HEK293 (cell line): Measurements from ENCODE around the gene CLIC4.

Experiments
- CTCF ChIA-PET: fragments of 350-600 bp; formaldehyde crosslinking; extraction: SDS; loops from one replicate; lab custom pipeline; 2021; ENCODE audit warnings: antibody characterized with exemption; lab: Yijun Ruan, JAX
- POLR2A ChIA-PET: fragments of 300-600 bp; formaldehyde crosslinking; extraction: SDS; loops from one replicate; lab custom pipeline; 2020; ENCODE audit warnings: antibody characterized with exemption, inconsistent platforms; lab: Yijun Ruan, JAX
- H3K27ac ChIP-seq: fragments of 200-500 bp; sonication (Bioruptor generic); 2 replicates; pipeline ENCODE4 v1.5.1; 2014; ENCODE audit warnings: low read depth, low read length, control low read depth, inconsistent platforms; ENCODE audit errors: extremely low read depth
- H3K36me3 ChIP-seq, 2 experiments: fragments of 200-500 bp in 1 of 2; sonication (Bioruptor generic) in 1 of 2; 1 replicate in 1 of 2; 2 replicates in 1 of 2; pipeline ENCODE4 v1.5.1; 2014 to 2017; ENCODE audit warnings: inconsistent platforms in 2 of 2, low read length in 2 of 2; ENCODE audit not compliant: control insufficient read depth in 2 of 2, insufficient read depth in 1 of 2
- H3K4me1 ChIP-seq: fragments of 200-500 bp; sonication (Bioruptor generic); 2 replicates; pipeline ENCODE4 v1.5.1; 2014; ENCODE audit warnings: mild to moderate bottlenecking, low read length, inconsistent platforms; ENCODE audit not compliant: control insufficient read depth, insufficient read depth
- H3K4me3 ChIP-seq: 2 replicates; pipeline ENCODE4 v1.5.1; 2011; ENCODE audit warnings: low read depth, mild to moderate bottlenecking, control low read depth, low read length, moderate library complexity
- H3K9me3 ChIP-seq: fragments of 200-500 bp; sonication (Bioruptor generic); 2 replicates; pipeline ENCODE4 v1.5.1; 2014; ENCODE audit warnings: low read depth, low read length, inconsistent platforms; ENCODE audit not compliant: control insufficient read depth, insufficient read depth
- SCRT1 ChIP-seq: fragments of 450-650 bp; formaldehyde crosslinking; IDR thresholded peaks from 2 replicates; pipeline ENCODE4 v1.5.1; 2016; ENCODE audit warnings: missing biosample characterization, missing genetic modification characterization, borderline replicate concordance
- ZFP41 ChIP-seq: fragments of 450-650 bp; formaldehyde crosslinking; IDR thresholded peaks from 2 replicates; pipeline ENCODE4 v1.5.1; 2016; ENCODE audit warnings: missing biosample characterization, missing genetic modification characterization, borderline replicate concordance
- ZNF112 ChIP-seq: fragments of 450-650 bp; formaldehyde crosslinking; IDR thresholded peaks from 2 replicates; pipeline ENCODE4 v1.5.0; 2017; ENCODE audit warnings: missing biosample characterization, missing genetic modification characterization
- ZNF169 ChIP-seq: fragments of 450-650 bp; formaldehyde crosslinking; IDR thresholded peaks from 2 replicates; pipeline ENCODE4 v1.5.1; 2016; ENCODE audit warnings: missing biosample characterization, missing genetic modification characterization
- ZNF184 ChIP-seq: fragments of 450-650 bp; IDR thresholded peaks from 2 replicates; pipeline ENCODE4 v1.5.1; 2018; ENCODE audit warnings: missing biosample characterization, mild to moderate bottlenecking, missing genetic modification characterization
- ZNF23 ChIP-seq: fragments of 450-650 bp; formaldehyde crosslinking; IDR thresholded peaks from 2 replicates; pipeline ENCODE4 v1.5.1; 2016; ENCODE audit warnings: missing biosample characterization, missing genetic modification characterization, borderline replicate concordance
- ZNF24 ChIP-seq: fragments of 450-650 bp; formaldehyde crosslinking; IDR thresholded peaks from 2 replicates; pipeline ENCODE4 v1.5.1; 2016; ENCODE audit warnings: missing biosample characterization, missing genetic modification characterization
- ZNF248 ChIP-seq: fragments of 450-650 bp; formaldehyde crosslinking; IDR thresholded peaks from 2 replicates; pipeline ENCODE4 v1.5.1; 2017; ENCODE audit warnings: missing biosample characterization, missing genetic modification characterization
- ZNF354C ChIP-seq: fragments of 450-650 bp; formaldehyde crosslinking; IDR thresholded peaks from 2 replicates; pipeline ENCODE4 v1.5.1; 2016; ENCODE audit warnings: missing biosample characterization, missing genetic modification characterization, low read depth, borderline replicate concordance
- ZNF514 ChIP-seq: fragments of 450-650 bp; formaldehyde crosslinking; IDR thresholded peaks from 2 replicates; pipeline ENCODE4 v1.5.1; 2016; ENCODE audit warnings: missing biosample characterization, missing genetic modification characterization
- ZNF529 ChIP-seq: fragments of 450-650 bp; formaldehyde crosslinking; IDR thresholded peaks from 2 replicates; pipeline ENCODE4 v1.5.1; 2017; ENCODE audit warnings: missing genetic modification characterization, missing biosample characterization; ENCODE audit not compliant: insufficient replicate concordance
- ZNF549 ChIP-seq: fragments of 450-650 bp; IDR thresholded peaks from 2 replicates; pipeline ENCODE4 v1.5.1; 2018; ENCODE audit warnings: missing biosample characterization, missing genetic modification characterization, mild to moderate bottlenecking, inconsistent platforms, moderate library complexity
- ZNF747 ChIP-seq: fragments of 450-650 bp; formaldehyde crosslinking; IDR thresholded peaks from 2 replicates; pipeline ENCODE4 v1.5.1; 2016; ENCODE audit warnings: missing biosample characterization, missing genetic modification characterization
- ZNF830 ChIP-seq: fragments of 450-650 bp; IDR thresholded peaks from 2 replicates; pipeline ENCODE4 v1.5.0; 2018; ENCODE audit warnings: missing biosample characterization, missing genetic modification characterization, low read depth, mild to moderate bottlenecking, moderate library complexity
- ZSCAN30 ChIP-seq: fragments of 450-650 bp; IDR thresholded peaks from 2 replicates; pipeline ENCODE4 v1.5.1; 2018; ENCODE audit warnings: missing biosample characterization, mild to moderate bottlenecking, missing genetic modification characterization, moderate library complexity
- TF ChIP-seq, protein P1 (sequence below): fragments of 450-650 bp; formaldehyde crosslinking; IDR thresholded peaks from 2 replicates; pipeline ENCODE4 v1.5.1; 2016; ENCODE audit warnings: missing biosample characterization, missing genetic modification characterization
- TF ChIP-seq, protein P2 (sequence below): fragments of 450-650 bp; formaldehyde crosslinking; IDR thresholded peaks from 2 replicates; pipeline ENCODE4 v1.5.1; 2017; ENCODE audit warnings: missing biosample characterization, missing genetic modification characterization
- TF ChIP-seq, protein P3 (sequence below): fragments of 450-650 bp; formaldehyde crosslinking; IDR thresholded peaks from 2 replicates; pipeline ENCODE4 v1.5.1; 2017; ENCODE audit warnings: missing biosample characterization, mild to moderate bottlenecking, missing genetic modification characterization, moderate library complexity
- TF ChIP-seq, protein P4 (sequence below): fragments of 450-650 bp; formaldehyde crosslinking; IDR thresholded peaks from 2 replicates; pipeline ENCODE4; 2016; ENCODE audit warnings: missing biosample characterization, missing genetic modification characterization
- TF ChIP-seq, protein P5 (sequence below): fragments of 450-650 bp; formaldehyde crosslinking; IDR thresholded peaks from 2 replicates; pipeline ENCODE4 v1.5.1; 2016; ENCODE audit warnings: missing biosample characterization, missing genetic modification characterization

Gene CLIC4

DNA sequence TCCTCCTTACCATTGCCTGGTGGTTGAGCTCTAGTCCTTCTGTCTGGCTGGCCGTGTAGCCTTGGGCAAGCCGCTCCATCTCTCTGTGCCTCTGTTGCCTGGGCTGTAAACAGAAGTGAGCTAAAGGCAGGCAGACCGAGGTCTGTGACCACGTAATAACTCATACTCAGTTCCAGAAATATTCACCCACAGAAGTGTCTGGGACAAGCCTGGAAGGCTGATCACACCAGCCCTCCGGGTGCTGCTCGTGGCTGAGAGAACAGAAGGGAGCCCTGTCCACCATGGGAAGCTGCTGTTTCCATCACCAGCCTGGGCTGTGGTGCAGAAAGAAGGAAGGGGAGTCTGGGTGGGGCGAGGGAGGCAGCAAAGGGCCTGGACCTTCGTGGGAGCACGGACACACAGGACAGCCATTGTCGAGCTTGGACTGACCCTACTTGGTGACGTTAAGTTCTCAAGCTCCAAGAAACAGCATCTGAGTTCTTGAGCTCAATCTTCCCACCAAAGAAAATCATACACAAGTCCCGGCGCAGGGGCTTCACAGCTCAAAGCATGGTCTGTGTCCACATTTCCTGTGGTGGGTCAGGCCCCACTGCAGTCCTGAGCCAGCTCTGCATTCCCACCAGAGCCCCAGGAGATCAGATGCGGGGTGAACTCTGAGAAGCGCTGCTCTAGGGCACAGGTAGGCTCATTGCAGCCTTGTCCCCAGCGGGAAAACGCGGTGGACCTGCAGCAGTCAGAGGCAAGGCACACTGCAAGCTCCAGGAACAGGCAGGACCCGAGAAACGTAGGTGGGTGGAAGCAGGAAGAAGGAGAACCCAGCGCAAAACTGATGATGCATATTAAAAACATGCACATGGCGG lies 123.0 kb downstream of the CLIC4 start:
- Histone ChIP-seq H3K36me3 (no peaks in the 10 kb centered on the region), H3K4me1 (peaks cover 6% of the 10 kb centered on the region; the same call in 1 of the 2 replicates), H3K27ac (no peak overlapping the region), H3K9me3 (no peaks in the 10 kb centered on the region), H3K4me3 (no peak overlapping the region)
- TF ChIP-seq, protein P1, sequence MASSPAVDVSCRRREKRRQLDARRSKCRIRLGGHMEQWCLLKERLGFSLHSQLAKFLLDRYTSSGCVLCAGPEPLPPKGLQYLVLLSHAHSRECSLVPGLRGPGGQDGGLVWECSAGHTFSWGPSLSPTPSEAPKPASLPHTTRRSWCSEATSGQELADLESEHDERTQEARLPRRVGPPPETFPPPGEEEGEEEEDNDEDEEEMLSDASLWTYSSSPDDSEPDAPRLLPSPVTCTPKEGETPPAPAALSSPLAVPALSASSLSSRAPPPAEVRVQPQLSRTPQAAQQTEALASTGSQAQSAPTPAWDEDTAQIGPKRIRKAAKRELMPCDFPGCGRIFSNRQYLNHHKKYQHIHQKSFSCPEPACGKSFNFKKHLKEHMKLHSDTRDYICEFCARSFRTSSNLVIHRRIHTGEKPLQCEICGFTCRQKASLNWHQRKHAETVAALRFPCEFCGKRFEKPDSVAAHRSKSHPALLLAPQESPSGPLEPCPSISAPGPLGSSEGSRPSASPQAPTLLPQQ: no peak
- TF ChIP-seq ZNF549: no peak
- no peak for TF ChIP-seq ZNF24 (tag by site-specific recombination)
- no peak for TF ChIP-seq ZNF248 (tag by site-specific recombination)
- TF ChIP-seq ZNF354C (tag by site-specific recombination): no peak
- TF ChIP-seq, protein P2, sequence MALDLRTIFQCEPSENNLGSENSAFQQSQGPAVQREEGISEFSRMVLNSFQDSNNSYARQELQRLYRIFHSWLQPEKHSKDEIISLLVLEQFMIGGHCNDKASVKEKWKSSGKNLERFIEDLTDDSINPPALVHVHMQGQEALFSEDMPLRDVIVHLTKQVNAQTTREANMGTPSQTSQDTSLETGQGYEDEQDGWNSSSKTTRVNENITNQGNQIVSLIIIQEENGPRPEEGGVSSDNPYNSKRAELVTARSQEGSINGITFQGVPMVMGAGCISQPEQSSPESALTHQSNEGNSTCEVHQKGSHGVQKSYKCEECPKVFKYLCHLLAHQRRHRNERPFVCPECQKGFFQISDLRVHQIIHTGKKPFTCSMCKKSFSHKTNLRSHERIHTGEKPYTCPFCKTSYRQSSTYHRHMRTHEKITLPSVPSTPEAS (tag by site-specific recombination): no peak
- TF ChIP-seq ZNF514 (tag by site-specific recombination): no peak
- no peak for TF ChIP-seq SCRT1 (tag by site-specific recombination)
- TF ChIP-seq ZNF830 (tag by site-specific recombination): no peak
- TF ChIP-seq, protein P3, sequence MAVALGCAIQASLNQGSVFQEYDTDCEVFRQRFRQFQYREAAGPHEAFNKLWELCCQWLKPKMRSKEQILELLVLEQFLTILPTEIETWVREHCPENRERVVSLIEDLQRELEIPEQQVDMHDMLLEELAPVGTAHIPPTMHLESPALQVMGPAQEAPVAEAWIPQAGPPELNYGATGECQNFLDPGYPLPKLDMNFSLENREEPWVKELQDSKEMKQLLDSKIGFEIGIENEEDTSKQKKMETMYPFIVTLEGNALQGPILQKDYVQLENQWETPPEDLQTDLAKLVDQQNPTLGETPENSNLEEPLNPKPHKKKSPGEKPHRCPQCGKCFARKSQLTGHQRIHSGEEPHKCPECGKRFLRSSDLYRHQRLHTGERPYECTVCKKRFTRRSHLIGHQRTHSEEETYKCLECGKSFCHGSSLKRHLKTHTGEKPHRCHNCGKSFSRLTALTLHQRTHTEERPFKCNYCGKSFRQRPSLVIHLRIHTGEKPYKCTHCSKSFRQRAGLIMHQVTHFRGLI: no peak
- TF ChIP-seq ZNF169 (tag by site-specific recombination): no peak
- CTCF ChIA-PET: interaction anchor here (1.3 to 1.8 kb wide), 2 partner anchors 18 to 39 kb away, joined by 3 to 4 read pairs; no protein-coding TSS in a partner anchor
- POLR2A ChIA-PET: no interaction called here

DNA sequence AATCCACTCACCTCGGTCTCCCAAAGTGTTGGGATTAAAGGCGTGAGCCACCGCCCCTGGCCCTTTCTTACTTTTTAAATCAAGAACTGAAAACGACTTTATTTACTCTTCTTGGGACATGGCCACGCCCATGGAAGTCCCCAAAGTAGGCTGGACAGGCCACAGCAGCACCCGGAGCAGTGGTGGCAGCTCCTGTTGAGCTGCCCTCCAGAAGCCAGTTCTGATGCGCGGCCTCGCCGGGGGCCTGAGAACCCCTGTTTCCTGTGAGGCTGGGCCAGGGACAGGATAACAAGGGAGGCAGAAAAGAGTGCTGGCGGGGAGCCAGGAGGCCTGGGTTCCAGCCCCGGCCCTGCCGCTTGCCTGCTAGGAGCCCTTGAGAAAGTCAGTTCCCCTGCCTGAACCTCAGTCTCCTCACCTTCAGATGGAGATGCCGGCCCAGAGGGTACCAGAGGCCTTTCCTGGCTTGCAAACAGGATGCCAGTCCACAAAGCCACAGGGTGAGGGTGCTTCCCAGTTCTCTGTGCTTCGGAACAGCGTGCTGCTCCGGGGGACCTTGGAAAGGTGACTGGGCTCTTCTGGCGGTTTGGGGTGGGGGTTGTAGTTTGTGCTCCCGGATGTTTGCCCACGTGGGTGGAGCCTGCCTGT lies 125.4 kb downstream of the CLIC4 start:
- Histone ChIP-seq H3K9me3 (no peaks in the 10 kb centered on the region), H3K4me3 (no peak overlapping the region), H3K4me1 (no peaks in the 10 kb centered on the region), H3K36me3 (no peaks in the 10 kb centered on the region), H3K27ac (no peak overlapping the region)
- ChIA-PET POLR2A (no interaction called here), CTCF (no interaction called here)
- TF ChIP-seq ZNF112 (tag by site-specific recombination) (no peak), ZNF747 (tag by site-specific recombination) (no peak), ZSCAN30 (no peak), ZNF529 (tag by site-specific recombination) (no peak), ZFP41 (no peak), ZNF23 (tag by site-specific recombination) (no peak), ZNF184 (tag by site-specific recombination) (no peak)
- TF ChIP-seq, protein P1: no peak
- TF ChIP-seq, protein P4, sequence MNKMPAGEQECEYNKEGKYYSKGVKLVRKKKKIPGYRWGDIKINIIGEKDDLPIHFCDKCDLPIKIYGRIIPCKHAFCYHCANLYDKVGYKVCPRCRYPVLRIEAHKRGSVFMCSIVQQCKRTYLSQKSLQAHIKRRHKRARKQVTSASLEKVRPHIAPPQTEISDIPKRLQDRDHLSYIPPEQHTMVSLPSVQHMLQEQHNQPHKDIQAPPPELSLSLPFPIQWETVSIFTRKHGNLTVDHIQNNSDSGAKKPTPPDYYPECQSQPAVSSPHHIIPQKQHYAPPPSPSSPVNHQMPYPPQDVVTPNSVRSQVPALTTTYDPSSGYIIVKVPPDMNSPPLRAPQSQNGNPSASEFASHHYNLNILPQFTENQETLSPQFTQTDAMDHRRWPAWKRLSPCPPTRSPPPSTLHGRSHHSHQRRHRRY: no peak
- TF ChIP-seq, protein P5, sequence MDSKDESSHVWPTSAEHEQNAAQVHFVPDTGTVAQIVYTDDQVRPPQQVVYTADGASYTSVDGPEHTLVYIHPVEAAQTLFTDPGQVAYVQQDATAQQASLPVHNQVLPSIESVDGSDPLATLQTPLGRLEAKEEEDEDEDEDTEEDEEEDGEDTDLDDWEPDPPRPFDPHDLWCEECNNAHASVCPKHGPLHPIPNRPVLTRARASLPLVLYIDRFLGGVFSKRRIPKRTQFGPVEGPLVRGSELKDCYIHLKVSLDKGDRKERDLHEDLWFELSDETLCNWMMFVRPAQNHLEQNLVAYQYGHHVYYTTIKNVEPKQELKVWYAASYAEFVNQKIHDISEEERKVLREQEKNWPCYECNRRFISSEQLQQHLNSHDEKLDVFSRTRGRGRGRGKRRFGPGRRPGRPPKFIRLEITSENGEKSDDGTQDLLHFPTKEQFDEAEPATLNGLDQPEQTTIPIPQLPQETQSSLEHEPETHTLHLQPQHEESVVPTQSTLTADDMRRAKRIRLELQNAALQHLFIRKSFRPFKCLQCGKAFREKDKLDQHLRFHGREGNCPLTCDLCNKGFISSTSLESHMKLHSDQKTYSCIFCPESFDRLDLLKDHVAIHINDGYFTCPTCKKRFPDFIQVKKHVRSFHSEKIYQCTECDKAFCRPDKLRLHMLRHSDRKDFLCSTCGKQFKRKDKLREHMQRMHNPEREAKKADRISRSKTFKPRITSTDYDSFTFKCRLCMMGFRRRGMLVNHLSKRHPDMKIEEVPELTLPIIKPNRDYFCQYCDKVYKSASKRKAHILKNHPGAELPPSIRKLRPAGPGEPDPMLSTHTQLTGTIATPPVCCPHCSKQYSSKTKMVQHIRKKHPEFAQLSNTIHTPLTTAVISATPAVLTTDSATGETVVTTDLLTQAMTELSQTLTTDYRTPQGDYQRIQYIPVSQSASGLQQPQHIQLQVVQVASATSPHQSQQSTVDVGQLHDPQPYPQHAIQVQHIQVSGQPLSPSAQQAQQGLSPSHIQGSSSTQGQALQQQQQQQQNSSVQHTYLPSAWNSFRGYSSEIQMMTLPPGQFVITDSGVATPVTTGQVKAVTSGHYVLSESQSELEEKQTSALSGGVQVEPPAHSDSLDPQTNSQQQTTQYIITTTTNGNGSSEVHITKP (tag by site-specific recombination): no peak
